Upper lobe of right lung (tissue), 1 donor: ENCODE measurements around the gene CCDC137. TPM values are rescaled to one million over a fixed set of nuclear protein-coding genes. Genes with fewer than 3 reads are reported as not detected.

Source experiments
- ATAC-seq: fragments of 200-7000 bp; cut with Tn5 transposase; one replicate; pipeline ENCODE4 v1.9.1; 2020; ENCODE audit warnings: mild to moderate bottlenecking, moderate library complexity
- DNase-seq: peaks from one replicate; pipeline ENCODE4 v3.0.0-alpha.2; 2020
- H3K27ac ChIP-seq: fragments of 200-600 bp; one replicate; pipeline ENCODE4 v1.8.0; 2022
- H3K27me3 ChIP-seq: fragments of 200-600 bp; one replicate; pipeline ENCODE4 v1.8.0; 2022; ENCODE audit warnings: mild to moderate bottlenecking
- H3K36me3 ChIP-seq: fragments of 200-600 bp; one replicate; pipeline ENCODE4 v1.8.0; 2022
- H3K4me1 ChIP-seq: fragments of 200-600 bp; one replicate; pipeline ENCODE4 v1.8.0; 2022
- H3K4me3 ChIP-seq: fragments of 200-600 bp; one replicate; pipeline ENCODE4 v1.8.0; 2022; ENCODE audit warnings: mild to moderate bottlenecking
- H3K9me3 ChIP-seq: fragments of 200-600 bp; one replicate; pipeline ENCODE4 v1.8.0; 2022
- intact Hi-C: fragments of 100-400 bp; cut with DNase I; formaldehyde crosslinking; loops from one replicate; pipeline ENCODE4 v1.11.0; 2022
- total RNA-seq: library from RNA; stranded (reverse); fragmentation: NEBNext Ultra II Directional; extraction: Animal tissue kit (Norgen Biotek cat#: 25700); gene quantifications from one replicate; pipeline ENCODE4 v1.2.1, GENCODE V29; 2021
- TF ChIP-seq, protein P1 (sequence below): fragments of 200-600 bp; IDR thresholded peaks from one replicate; pipeline ENCODE4 v1.8.0; 2022; ENCODE audit warnings: antibody characterized with exemption
- donor health status: DM: no; HTN: yes; CAD: no; lungs with severe emphysema.

CCDC137 gene
- total RNA-seq, 1 donor from 2014 or later = 13.7 TPM

DNA sequence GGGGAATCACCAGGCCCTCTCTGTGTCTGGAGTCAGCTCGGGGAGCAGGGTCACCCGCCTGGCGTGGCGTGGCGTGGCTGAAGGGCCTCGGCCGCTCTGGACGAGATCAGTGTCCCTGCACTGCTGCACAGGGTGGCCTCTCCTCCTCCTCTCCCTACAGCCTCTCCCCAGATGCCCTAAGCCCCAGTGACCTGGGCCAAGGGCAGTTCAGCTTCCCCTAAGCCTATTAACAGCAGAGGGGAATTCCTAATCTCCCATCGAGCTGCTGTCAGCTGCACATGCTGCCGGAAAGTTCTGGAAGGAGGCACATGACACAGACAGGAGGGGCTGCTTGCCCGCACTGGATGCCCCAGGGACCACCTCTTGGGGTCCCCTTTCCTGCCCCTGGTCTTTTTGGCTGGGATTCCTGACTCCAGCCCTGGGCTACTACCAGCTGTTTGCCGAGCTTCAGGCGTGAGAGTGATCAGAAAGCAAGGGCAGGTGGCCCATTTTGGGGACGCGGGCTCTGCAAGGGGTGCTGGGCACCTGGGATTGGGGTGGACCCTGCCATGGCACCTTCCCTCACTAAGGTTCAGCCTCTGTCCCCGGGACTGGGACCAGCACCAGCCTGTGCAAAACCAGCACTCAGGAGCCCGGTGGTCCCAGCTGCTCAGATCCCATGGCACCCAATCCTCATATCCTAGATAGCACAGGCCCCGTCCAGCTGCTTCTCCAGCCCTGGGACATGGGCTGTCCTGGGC is 11.0 kb upstream of the CCDC137 start:
- H3K36me3 ChIP-seq = no peaks in the 10 kb centered on the region
- no peak for ATAC-seq
- no peaks in the 10 kb centered on the region for H3K4me1 ChIP-seq
- H3K4me3 ChIP-seq = no peak overlapping the region
- peaks cover 1% of the 10 kb centered on the region for H3K27me3 ChIP-seq
- TF ChIP-seq, protein P1, sequence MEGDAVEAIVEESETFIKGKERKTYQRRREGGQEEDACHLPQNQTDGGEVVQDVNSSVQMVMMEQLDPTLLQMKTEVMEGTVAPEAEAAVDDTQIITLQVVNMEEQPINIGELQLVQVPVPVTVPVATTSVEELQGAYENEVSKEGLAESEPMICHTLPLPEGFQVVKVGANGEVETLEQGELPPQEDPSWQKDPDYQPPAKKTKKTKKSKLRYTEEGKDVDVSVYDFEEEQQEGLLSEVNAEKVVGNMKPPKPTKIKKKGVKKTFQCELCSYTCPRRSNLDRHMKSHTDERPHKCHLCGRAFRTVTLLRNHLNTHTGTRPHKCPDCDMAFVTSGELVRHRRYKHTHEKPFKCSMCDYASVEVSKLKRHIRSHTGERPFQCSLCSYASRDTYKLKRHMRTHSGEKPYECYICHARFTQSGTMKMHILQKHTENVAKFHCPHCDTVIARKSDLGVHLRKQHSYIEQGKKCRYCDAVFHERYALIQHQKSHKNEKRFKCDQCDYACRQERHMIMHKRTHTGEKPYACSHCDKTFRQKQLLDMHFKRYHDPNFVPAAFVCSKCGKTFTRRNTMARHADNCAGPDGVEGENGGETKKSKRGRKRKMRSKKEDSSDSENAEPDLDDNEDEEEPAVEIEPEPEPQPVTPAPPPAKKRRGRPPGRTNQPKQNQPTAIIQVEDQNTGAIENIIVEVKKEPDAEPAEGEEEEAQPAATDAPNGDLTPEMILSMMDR = no peak
- no peak overlapping the region for H3K27ac ChIP-seq
- H3K9me3 ChIP-seq = no peaks in the 10 kb centered on the region
- no peak for DNase-seq
- intact Hi-C loops = no loop called here

DNA sequence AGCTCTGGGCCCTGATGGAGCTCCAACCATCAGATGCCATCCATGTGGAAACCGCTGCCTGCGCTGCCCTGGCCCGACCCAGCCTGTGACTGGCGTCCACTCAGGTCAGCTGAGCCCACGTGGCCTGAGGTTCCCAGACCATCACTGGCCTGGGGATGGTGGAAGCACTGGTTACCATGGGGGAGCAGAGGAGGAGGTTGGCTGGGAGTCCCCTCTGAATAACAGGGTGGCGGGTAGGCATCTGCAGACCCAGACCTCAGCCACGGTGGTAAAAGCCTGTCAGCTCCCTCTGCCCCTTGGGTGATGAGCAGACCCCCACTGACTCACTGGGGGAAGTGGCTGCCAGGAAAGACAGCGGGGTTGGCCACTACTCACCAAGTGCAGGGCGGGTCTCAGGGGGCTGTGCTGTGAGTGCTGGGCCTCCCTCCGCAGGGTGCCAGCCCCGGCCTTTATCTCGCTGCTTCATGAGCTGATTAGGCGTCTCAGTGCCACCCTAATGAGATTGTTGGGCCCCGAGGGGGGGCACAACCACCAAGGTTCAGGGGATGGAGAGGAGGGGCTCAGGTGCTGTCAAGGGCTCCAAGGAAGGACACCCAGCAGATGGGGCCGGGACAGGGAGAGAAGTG is 10.3 kb upstream of the CCDC137 start, which contains the start of gene PDE6G:
TSS of gene PDE6G (minus strand) at position 425 of the 626 bp plus-strand sequence. CDS start 3,237 bp downstream, outside the sequence.
- no peaks in the 10 kb centered on the region for H3K9me3 ChIP-seq

DNA sequence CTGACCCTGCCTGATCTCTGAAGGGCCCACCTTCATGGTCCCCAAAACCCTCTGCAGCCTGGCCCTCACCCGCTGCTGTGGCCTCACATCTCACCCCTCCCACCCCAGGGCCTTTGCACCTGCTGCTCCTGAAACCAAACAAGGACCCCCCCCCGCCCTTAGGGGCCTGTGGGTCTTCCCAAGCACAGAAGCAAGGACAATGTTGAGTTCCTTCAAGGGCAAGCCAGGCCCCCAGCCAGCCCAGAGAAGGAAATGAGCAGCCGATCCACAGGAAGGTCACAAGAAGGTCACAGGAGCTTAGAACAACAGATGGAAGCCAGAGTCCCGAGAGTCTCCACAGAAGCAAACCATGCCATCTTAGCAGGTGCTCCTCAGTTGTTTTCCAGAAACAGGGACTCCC is 9.7 kb upstream of the CCDC137 start:
- TF ChIP-seq, protein P1 = no peak
- intact Hi-C loops = no loop called here
- Histone ChIP-seq H3K27ac (no peak overlapping the region), H3K36me3 (no peaks in the 10 kb centered on the region), H3K4me1 (no peaks in the 10 kb centered on the region), H3K27me3 (no peaks in the 10 kb centered on the region), H3K9me3 (no peaks in the 10 kb centered on the region), H3K4me3 (no peak overlapping the region)
- DNase-seq = no peak
- ATAC-seq = no peak

More for the DNA sequence above, 10.3 kb upstream of the CCDC137 start, which contains the start of gene PDE6G:
- TF ChIP-seq, protein P1 = no peak
- no peak for DNase-seq
- H3K4me1 ChIP-seq = no peaks in the 10 kb centered on the region
- no peak within 1 kb of the TSS for H3K27ac ChIP-seq
- no peaks in the 10 kb centered on the region for H3K36me3 ChIP-seq
- ATAC-seq = no peak
- no peaks in the 10 kb centered on the region for H3K27me3 ChIP-seq
- intact Hi-C loops = no loop called here
- H3K4me3 ChIP-seq = no peak within 1 kb of the TSS

DNA sequence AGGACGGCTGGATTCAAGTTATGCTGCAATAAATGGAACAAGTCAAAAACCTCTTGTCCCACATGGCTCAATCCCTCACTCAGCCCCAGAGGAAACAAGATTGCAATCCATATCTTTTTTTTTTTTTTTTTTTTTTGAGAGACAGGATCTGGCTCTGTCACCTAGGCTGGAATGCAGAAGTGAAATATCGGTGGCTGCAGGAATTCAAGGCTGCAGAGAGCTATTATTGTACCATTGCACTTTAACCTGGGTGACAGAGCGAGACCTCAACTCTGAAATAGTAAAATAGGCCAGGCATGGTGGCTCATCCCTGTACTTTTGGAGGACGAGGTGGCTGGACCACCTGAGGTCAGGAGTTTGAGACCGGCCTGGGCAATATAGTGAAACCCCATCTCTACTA is 7.5 kb upstream of the CCDC137 start:
- Histone ChIP-seq H3K36me3 (no peaks in the 10 kb centered on the region), H3K4me1 (no peaks in the 10 kb centered on the region), H3K9me3 (no peaks in the 10 kb centered on the region), H3K27me3 (no peaks in the 10 kb centered on the region), H3K27ac (no peak overlapping the region), H3K4me3 (no peak overlapping the region)
- peak; percentile 34 for ATAC-seq
- TF ChIP-seq, protein P1 = no peak
- no peak for DNase-seq
- intact Hi-C loops = no loop called here

DNA sequence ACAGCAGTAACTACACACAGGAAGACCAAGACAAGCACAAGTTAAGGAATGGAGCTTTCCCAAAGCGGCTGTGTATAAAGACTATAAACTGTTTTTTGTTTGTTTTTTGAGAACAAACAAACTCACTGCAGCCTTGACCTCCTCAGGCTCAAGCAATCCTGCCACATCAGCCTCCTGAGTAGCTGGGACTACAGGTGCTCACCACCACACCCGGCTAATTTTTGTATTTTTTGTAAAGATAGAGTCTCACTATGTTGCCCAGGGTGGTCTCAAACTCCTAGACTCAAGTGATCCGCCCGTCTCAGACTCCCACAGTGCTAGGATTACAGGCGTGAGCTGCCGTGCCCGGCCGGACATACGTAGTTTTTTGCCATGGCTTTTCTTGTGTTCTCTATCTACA is 6.1 kb upstream of the CCDC137 start:
- H3K36me3 ChIP-seq = no peaks in the 10 kb centered on the region
- H3K4me1 ChIP-seq = peaks cover 8% of the 10 kb centered on the region
- H3K9me3 ChIP-seq = no peaks in the 10 kb centered on the region
- DNase-seq (no peak), ATAC-seq (no peak)
- no peak overlapping the region for H3K27ac ChIP-seq
- no peak overlapping the region for H3K4me3 ChIP-seq
- no peaks in the 10 kb centered on the region for H3K27me3 ChIP-seq
- TF ChIP-seq, protein P1 = no peak
- intact Hi-C loops = no loop called here
